Gastroesophageal sphincter (tissue), 3 donors: ENCODE measurements around the gene ITGB8.

Experiments used
- EP300 ChIP-seq: sonication (generic); formaldehyde crosslinking; IDR thresholded peaks from one replicate; pipeline ENCODE4 v1.6.1; 2017; ENCODE audit warnings: antibody characterized with exemption, mild to moderate bottlenecking
- POLR2A ChIP-seq, 2 donors: fragments of 450-650 bp; IDR thresholded peaks; one replicate each; pipeline ENCODE4 v1.6.1; 2017; ENCODE audit warnings: antibody characterized with exemption in 2 of 2, mild to moderate bottlenecking in 2 of 2, moderate library complexity in 1 of 2
- POLR2AphosphoS5 ChIP-seq: sonication (generic); formaldehyde crosslinking; IDR thresholded peaks from one replicate; pipeline ENCODE4 v1.6.1; 2017; ENCODE audit warnings: antibody characterized with exemption
- TF ChIP-seq, protein P1 (sequence below), 4 experiments: fragments of 200-600 bp in 2 of 4; fragments of 450-650 bp in 2 of 4; sonication (generic) in 1 of 4; IDR thresholded peaks; one replicate each; pipeline ENCODE4 v1.5.1; 2017 to 2019; ENCODE audit warnings: antibody characterized with exemption in 4 of 4, mild to moderate bottlenecking in 2 of 4, moderate library complexity in 2 of 4

DNA sequence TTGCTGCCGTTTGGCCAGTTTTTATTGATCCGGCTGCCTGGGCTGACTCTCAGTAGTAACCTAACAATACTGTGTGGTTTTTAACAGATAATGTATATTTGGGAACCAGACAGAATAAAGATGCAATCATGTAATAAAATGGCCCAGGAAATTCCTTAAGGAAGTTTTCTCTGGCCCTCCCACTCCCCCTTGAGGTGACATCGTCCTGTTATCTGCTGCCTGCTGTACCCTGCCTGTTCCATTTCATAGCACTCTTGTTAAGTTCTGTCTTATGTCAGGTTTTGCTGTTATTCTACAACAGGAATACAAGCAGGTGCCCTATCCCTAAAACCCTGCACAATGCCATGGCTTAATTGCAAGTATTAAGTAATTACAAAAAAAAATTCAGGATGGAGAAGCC lies 12.5 kb downstream of the ITGB8 start:
- TF ChIP-seq, protein P1, sequence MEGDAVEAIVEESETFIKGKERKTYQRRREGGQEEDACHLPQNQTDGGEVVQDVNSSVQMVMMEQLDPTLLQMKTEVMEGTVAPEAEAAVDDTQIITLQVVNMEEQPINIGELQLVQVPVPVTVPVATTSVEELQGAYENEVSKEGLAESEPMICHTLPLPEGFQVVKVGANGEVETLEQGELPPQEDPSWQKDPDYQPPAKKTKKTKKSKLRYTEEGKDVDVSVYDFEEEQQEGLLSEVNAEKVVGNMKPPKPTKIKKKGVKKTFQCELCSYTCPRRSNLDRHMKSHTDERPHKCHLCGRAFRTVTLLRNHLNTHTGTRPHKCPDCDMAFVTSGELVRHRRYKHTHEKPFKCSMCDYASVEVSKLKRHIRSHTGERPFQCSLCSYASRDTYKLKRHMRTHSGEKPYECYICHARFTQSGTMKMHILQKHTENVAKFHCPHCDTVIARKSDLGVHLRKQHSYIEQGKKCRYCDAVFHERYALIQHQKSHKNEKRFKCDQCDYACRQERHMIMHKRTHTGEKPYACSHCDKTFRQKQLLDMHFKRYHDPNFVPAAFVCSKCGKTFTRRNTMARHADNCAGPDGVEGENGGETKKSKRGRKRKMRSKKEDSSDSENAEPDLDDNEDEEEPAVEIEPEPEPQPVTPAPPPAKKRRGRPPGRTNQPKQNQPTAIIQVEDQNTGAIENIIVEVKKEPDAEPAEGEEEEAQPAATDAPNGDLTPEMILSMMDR (IDR thresholded peaks at IDR 0.05) = peak in 1 of 4 experiments; percentile 12
- TF ChIP-seq EP300 (no peak), POLR2A (IDR thresholded peaks at IDR 0.05) (no peak), POLR2AphosphoS5 (no peak)
